ENCODE results near the gene ADH7. TPM values are rescaled to one million over a fixed set of nuclear protein-coding genes. Genes with fewer than 3 reads are reported as not detected.
A peak's percentile ranks its signal among the peaks of the same experiment; 100 is the strongest.

Gene ADH7
- total RNA-seq (ENCODE audit: insufficient read depth, low replicate concordance): 2.4 TPM

- no peak for DNase-seq (ENCODE audit: low spot score)
These were observed at the start of gene ADH7 for GRCh38 chr4:99435154-99435553. TSS of gene ADH7 (minus strand) at chr4:99435342. CDS start at chr4:99435233, 109 bp downstream.

GRCh38 chr4:99483636-99484035 lies 48.5 kb upstream of the ADH7 start:
- DNase-seq (ENCODE audit: low spot score): no peak

- DNase-seq (ENCODE audit: low spot score): no peak
These were observed 38.0 kb upstream of the ADH7 start for GRCh38 chr4:99473131-99473530.

- DNase-seq (ENCODE audit: low spot score): no peak
These were observed 36.8 kb upstream of the ADH7 start for GRCh38 chr4:99471896-99472295.

GRCh38 chr4:99471349-99471748 lies 36.2 kb upstream of the ADH7 start:
- DNase-seq (ENCODE audit: low spot score): no peak

GRCh38 chr4:99468889-99469288 lies 33.7 kb upstream of the ADH7 start:
- DNase-seq (ENCODE audit: low spot score): no peak

GRCh38 chr4:99467887-99468286 lies 32.7 kb upstream of the ADH7 start:
- no peak for DNase-seq (ENCODE audit: low spot score)

GRCh38 chr4:99463566-99463965 lies 28.4 kb upstream of the ADH7 start:
- DNase-seq (ENCODE audit: low spot score): no peak

- DNase-seq (ENCODE audit: low spot score): peak; percentile 63
These were observed 27.8 kb upstream of the ADH7 start for GRCh38 chr4:99462875-99463464.

GRCh38 chr4:99461623-99462401 lies 26.7 kb upstream of the ADH7 start:
- DNase-seq (ENCODE audit: low spot score): no peak

- DNase-seq (ENCODE audit: low spot score): no peak
These were observed 24.5 kb upstream of the ADH7 start for GRCh38 chr4:99459546-99460042.

- no peak for DNase-seq (ENCODE audit: low spot score)
These were observed 23.8 kb upstream of the ADH7 start for GRCh38 chr4:99458911-99459447.

GRCh38 chr4:99457676-99458075 lies 22.5 kb upstream of the ADH7 start:
- DNase-seq (ENCODE audit: low spot score): no peak

GRCh38 chr4:99457270-99457669 lies 22.1 kb upstream of the ADH7 start:
- DNase-seq (ENCODE audit: low spot score): no peak

- no peak for DNase-seq (ENCODE audit: low spot score)
These were observed 12.4 kb upstream of the ADH7 start for GRCh38 chr4:99447513-99447912.

- DNase-seq (ENCODE audit: low spot score): no peak
These were observed 11.9 kb upstream of the ADH7 start for GRCh38 chr4:99447079-99447478.

- DNase-seq (ENCODE audit: low spot score): no peak
These were observed 3.3 kb upstream of the ADH7 start for GRCh38 chr4:99438405-99438780.

- no peak for DNase-seq (ENCODE audit: low spot score)
These were observed 2.7 kb upstream of the ADH7 start for GRCh38 chr4:99437723-99438404.

GRCh38 chr4:99436976-99437722 lies 2.0 kb upstream of the ADH7 start:
- DNase-seq (ENCODE audit: low spot score): no peak

- no peak for DNase-seq (ENCODE audit: low spot score)
These were observed 1.3 kb upstream of the ADH7 start for GRCh38 chr4:99436462-99436861.

- DNase-seq (ENCODE audit: low spot score): no peak
These were observed 5.0 kb downstream of the ADH7 start for GRCh38 chr4:99430106-99430505.

- no peak for DNase-seq (ENCODE audit: low spot score)
These were observed 18.0 kb downstream of the ADH7 start for GRCh38 chr4:99417125-99417524.

Data from umbilical cord (tissue), 2 donors.